Ammon's horn (tissue), 1 donor: ENCODE measurements around the gene CDHR5.

Experiments used
- DNase-seq: peaks from one replicate; pipeline ENCODE4 v3.0.0-alpha.2; 2016; ENCODE audit warnings: low spot score

CDHR5 gene

DNA sequence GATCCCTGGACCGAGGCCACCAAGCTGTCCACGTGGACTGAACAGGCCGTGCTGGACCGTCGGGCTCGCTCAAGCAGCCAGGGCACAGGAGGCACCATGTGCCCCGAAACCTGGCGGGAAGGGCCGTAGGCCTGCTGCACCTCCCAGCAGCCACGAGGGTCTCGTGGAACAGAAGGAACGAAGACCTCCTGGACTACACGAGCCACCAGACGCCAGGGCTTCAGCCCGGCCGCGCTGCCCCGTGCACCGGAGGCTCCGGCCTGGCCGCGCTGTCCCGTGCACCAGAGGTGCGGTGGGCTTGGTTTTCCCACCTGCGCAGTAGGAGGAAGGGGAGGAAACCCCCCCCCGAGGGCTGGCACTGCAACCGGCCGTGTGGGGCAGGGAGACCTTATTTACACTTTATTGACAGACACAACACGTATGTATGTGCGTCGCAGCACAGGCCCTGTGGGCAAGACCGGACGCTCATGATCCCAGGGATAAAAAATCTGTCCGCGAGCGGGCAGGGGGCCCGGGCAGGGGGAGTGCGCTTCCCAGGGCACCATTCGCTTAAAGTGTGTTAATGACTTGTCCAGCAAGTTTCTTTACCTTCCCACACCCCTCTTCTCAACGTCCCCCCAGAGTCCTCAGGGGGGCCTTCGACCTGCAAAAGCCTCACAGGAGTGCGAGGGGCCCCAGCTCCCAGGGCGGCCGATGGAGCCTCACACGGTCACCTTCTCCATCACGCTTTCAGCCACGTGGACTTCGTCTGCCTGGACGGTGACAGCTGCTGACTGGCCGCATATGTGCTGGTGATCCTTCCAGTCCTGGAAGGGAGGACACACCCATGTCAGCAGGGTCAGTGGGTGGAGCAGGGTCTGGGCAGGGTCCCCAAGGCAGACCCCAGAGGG, 19.3 kb upstream of the CDHR5 start:
- DNase-seq = no peak

DNA sequence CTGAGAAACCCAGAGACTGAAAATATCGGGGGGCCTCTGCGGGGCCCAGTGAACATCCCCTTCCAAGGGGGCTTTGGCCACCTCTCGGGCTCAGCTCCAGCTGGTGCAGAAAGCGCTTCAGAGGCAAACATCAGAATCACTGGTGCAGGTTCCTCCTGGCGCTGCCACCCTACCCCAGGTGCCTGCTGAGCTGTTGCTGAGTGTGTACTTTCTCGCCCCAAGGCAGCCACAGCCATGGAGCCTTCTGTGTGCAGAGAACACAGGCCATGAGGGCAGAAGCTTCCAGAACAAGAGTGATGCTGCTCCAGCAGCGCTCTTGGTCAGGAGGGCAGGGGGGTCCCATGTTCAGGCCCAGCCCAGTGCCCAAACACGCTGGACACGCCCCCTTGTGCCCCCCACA, 18.6 kb upstream of the CDHR5 start:
- DNase-seq = no peak

DNA sequence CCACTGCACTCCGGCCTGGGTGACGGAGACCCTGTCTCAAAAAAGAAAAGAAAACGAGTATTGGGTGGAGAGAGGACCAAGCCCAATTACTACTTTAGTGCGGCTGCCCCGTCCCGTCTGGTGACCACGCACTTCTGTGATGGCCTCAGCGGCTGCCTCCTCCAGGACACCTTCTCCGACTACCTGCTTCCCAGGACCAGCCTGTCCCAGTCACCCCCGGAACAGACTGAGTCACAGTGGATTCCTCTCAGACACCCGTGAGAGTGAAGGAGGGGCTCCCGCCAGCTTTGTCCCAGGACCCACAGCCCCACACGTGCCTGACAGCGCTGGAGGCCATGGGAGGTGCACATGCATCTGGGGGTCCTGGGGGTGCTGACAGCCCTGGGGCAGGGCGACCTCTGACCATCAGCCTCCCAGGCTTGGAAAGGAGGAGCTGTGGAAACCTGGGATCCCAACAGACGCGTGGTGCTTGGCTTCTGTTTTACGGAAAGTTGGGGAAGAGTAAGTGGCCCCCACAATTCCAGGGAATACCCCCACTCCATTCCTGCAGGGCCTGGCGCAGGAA, 17.1 kb upstream of the CDHR5 start:
- no peak for DNase-seq

DNA sequence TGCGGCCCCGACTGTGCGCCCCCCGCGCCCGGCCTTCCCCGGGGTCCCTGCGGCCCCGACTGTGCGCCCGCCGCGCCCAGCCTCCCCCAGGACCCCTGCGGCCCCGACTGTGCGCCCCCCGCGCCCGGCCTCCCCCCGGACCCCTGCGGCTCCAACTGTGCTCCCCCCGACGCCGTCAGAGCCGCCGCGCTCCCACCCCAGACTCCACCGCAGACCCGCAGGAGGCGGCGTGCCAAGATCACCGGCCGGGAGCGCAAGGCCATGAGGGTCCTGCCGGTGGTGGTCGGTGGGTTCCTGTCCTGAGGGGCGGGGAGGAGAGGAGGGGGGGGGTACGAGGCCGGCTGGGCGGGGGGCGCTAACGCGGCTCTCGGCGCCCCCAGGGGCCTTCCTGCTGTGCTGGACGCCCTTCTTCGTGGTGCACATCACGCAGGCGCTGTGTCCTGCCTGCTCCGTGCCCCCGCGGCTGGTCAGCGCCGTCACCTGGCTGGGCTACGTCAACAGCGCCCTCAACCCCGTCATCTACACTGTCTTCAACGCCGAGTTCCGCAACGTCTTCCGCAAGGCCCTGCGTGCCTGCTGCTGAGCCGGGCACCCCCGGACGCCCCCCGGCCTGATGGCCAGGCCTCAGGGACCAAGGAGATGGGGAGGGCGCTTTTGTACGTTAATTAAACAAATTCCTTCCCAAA, 15.4 kb upstream of the CDHR5 start:
- DNase-seq = no peak

DNA sequence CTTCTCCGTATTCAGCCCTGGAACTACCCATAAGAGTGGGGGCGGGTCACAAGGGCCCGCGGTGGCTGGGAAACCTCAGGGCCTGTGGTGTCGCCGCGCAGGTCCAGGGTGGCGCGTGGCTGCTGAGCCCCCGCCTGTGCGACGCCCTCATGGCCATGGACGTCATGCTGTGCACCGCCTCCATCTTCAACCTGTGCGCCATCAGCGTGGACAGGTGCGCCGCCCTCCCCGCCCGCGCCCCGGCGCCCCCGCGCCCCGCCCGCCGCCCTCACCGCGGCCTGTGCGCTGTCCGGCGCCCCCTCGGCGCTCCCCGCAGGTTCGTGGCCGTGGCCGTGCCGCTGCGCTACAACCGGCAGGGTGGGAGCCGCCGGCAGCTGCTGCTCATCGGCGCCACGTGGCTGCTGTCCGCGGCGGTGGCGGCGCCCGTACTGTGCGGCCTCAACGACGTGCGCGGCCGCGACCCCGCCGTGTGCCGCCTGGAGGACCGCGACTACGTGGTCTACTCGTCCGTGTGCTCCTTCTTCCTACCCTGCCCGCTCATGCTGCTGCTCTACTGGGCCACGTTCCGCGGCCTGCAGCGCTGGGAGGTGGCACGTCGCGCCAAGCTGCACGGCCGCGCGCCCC, 14.7 kb upstream of the CDHR5 start:
- DNase-seq = no peak

DNA sequence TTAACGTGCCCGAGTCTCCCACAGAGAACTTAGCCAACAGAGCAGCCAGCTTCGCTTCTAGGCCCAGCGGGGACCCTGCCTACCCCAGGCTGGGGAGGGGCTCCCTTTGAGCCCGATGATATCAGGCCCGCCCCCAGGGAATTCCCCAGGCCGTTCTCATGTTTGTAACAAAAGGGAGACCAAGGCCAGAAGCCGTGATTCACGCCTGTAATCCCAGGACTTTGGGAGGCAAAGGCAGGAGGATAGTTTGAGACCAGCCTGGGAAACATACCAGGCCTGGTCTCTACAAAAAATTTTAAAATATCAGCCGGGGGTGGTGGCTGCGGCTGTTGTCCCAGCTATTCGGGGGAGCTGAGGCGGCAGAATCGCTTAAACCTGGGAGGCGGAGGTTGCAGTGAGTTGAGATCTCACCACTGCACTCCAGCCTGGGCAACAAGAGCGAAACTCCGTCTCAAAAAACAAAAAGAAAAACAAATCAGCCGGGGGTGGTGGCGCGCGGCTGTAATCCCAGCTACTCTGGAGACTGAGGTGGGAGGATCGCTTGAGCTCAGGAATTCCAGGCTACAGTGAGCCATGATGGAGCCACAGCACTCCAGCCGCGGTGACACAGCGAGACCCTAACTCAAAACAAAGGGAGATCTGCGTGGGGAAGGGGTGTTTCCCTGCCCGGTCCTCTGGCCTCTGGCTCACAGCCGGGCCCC, 14.0 kb upstream of the CDHR5 start:
- no peak for DNase-seq

DNA sequence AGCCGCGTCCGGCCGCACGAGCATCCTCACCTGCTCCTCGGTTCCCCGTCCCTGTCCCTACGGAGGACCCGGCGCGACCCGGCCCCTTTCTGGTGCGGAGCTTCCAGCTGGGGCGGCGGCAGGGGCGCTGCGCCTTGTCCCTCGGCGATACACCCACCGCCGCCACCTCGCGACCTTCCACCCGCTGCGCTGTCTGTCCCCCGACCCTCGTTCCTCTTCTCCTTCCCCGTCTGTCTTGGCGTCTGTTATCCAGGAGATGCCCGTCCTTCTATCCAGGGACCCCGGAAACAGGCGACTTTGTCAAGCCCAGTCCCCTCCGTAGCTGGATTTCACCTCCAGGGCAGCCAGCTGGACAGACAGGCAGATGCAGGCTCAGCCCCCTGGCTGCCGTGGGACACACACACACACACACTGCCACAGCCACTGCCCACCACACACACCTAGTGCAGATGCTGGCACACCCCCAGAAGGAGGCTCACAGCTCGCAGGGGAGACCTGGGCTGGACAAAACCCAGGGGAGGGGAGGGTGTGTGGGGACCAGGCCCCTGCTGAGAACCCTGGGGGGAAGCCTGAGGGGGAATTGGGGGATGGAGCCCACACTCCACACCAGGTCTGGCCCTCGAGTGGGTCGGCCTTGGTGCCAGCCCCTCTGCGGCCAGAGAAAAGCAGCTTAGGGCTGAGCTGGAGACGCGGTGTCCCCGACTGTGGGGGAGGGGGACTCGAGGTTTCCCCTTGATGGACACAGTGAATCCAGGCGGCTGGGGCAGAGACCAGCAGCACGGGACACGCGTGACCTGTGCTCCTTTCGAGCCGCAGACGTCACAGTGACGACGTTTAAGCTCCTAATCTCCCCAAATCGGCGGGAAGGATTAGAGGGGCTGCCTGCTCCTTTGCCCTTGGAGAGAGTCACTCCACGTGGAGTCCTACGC, 13.1 kb upstream of the CDHR5 start:
- DNase-seq = no peak

DNA sequence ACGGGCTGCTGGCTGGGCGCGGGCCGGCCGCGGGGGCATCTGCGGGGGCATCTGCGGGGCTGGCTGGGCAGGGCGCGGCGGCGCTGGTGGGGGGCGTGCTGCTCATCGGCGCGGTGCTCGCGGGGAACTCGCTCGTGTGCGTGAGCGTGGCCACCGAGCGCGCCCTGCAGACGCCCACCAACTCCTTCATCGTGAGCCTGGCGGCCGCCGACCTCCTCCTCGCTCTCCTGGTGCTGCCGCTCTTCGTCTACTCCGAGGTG, 12.5 kb upstream of the CDHR5 start:
- DNase-seq = no peak

DNA sequence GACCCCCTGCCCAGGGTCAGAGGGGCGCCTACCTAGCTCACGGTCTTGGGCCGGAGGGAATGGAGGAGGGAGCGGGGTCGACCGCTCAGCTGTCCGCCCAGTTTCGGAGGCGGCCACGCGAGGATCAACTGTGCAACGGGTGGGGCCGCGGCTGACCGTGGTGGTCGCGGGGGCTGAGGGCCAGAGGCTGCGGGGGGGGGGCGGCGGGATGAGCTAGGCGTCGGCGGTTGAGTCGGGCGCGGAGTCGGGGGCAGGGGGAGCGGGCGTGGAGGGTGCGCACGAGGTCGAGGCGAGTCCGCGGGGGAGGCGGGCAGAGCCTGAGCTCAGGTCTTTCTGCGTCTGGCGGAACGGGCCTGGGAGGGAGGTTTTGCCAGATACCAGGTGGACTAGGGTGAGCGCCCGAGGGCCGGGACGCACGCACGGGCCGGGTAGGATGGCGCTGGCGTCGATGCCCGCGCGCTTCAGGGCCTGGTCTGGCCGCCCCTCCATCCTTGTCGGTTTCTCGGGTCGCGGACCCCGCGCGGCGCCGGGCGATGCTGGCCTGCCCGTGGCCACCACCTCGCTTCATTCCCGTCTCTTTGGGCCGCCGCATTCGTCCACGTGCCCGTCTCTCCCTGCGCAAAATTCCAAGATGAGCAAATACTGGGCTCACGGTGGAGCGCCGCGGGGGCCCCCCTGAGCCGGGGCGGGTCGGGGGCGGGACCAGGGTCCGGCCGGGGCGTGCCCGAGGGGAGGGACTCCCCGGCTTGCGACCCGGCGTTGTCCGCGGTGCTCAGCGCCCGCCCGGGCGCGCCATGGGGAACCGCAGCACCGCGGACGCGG, 12.0 kb upstream of the CDHR5 start, which contains the start of gene DRD4:
Gene DRD4 (plus strand): TSS at position 759 of the 822 bp plus-strand sequence. CDS start 36 bp downstream, at position 795.
- DNase-seq = no peak

DNA sequence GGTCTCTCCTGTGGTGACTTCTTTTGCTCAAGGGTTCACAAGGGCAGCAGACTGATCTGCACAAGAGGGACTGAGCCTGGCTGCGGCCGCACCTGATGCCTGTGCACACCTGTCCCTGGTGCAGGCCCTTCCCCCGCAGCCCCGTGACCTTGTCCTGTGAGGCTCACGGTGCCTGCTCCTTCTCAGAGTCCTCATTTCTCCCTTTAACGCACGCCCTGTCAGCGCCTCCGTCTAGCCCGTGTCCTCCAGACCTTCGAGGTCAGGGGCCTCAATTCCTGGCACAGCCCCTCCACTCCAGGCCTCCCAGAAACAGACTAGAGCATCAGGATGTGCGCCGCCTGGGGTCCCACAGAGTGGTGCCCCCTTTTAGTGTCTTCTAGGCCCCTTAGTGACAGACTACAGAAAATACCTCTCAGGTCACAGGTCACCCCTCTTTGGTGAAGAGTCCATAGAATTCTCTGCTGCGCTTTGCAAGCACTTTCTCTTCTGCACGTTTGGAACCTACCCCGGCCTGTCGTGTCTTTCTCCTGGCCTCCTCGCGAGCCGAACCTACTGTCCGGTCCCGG, 11.3 kb upstream of the CDHR5 start:
- DNase-seq = no peak

DNA sequence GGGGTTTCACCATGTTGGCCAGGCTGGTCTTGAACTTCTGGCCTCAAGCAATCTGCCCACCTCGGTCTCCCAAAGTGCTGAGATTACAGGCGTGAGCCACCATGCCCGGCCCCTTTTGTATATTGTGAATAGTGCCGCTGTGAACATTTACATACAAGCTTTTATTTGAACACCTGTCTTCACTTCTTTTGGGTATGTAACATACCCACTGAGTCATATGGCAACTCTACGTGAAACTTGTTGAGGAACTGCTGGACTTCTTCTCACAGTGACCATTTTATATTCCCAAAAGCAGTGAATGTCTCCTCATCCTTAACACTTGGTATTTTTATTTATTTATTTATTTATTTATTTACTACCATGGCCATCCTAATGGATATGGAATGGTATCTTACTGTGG, 6.1 kb upstream of the CDHR5 start:
- no peak for DNase-seq

DNA sequence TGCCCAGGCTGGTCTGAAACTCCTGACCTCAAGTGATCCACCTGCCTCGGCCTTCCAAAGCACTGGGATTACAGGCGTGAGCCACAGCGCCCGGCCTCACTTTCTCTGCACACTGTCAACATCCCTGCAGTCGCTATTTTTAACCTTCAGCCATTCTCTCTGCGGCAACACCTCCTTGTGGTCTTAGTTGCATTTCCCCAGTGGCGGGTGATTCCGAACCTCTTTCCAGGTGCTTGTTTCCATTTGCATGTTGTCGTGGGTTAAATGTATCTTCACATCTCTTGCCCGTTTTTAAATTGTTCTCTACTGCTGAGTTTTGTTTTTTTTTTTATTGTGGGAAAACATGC, 4.5 kb upstream of the CDHR5 start:
- no peak for DNase-seq

DNA sequence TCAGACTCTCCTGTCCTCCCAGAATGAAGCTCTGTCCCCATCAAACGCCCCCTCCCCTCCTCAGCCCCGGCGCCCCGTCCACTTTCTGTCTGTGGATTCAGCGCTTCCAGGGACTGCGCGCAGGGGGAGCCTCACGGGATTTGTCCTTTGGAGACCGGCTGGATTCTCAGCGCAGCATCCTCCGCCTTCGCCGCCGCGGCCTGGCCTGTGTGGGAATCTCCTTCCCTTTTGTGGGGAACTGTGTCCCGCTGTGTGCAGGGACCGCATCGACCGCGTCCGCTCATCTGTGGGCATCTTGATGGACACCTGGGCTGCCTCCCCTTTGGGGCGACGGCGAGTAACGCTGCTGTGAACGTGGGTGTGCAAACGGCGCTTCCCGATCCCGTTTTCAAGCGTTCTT, 3.3 kb upstream of the CDHR5 start:
- DNase-seq = no peak

DNA sequence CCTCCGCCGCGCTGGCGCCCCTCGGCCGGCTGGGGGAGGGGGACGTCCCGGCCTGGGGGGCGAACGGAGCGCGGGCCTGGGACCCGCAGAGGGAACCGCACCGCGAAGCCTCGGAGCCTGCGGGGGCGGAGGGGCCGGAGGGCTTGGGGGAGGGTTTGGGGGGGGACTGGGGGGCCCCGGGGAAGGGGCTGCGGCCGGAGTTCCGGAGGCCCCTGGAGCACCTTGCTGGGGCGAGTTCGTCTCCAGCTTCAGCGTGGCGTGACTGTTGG, 2.5 kb upstream of the CDHR5 start:
- DNase-seq = no peak

DNA sequence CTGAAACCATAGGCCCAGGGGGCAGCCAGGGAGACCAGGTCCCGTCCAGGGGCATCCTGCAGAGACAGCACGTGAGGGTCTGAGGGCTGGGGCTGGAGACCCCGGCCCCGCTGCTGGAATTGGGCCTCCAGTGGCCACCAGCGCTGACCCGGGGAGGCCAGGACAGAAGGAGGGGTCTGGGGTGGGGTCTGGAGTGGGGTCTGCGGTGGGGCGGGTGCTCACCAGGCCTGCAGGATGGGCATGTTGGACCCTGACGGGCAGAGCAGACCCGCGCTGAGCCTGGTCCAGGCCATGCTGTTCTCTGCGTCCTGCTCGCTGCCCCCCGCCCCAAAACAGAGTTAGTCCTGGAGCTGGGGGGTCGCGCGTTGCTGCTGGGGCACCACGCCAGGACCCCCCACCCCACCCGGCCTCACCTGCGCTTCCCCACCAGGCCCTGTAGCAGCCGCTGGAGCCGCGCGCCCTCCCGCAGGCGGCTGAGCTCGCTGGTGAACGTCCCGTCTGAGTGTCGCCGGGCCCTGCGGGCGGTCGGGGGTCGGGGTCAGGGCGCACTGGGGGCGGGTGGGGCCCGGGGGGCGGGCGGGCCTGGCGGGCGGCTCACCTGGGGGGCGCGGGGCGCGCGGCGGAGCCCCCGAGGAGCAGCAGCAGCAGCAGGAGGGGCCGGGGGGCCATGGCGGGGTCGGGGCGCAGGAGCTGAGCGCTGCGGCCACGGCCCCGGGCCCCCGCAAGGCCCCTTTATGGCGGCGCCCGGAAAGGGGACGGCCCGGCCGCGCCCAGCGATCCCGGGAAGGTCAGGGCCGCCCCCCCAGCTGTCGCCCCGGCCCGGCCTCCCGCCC, 1.9 kb upstream of the CDHR5 start, which contains the start of gene SCT:
Gene SCT (minus strand): TSS at position 707 of the 833 bp plus-strand sequence. CDS start 38 bp downstream, at position 669.
- DNase-seq = no peak

DNA sequence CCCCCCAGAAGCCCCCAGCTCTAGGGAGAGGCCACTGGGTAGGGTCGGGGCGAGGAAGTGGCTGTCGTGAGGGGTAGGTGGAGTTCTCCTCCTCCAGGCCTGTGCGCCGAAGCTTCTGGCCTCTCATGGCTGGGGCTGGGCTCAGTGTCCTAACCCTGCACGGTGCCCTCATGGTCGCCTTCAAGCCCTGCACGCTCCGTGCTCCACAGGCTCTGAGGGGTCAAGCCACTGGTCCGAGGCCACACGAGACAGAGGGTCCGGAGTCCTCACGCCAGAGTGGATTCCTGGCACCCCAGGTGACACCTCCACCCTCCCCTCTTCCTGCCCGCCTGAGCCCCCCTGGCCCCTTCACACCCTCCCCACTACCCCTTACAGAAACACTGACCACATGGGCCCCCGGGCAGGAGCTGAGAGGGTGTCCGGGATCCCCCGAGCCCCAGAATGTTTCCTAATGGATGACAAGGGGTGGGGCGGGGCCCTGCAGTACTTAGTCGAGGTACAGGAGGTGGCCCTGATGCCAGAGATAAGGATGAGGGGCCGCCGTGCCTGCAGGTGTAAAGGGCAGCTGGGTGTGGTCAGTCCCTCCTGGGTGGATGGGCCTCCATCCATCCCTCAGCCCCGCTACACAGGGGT, 997 bp upstream of the CDHR5 start:
- no peak for DNase-seq

DNA sequence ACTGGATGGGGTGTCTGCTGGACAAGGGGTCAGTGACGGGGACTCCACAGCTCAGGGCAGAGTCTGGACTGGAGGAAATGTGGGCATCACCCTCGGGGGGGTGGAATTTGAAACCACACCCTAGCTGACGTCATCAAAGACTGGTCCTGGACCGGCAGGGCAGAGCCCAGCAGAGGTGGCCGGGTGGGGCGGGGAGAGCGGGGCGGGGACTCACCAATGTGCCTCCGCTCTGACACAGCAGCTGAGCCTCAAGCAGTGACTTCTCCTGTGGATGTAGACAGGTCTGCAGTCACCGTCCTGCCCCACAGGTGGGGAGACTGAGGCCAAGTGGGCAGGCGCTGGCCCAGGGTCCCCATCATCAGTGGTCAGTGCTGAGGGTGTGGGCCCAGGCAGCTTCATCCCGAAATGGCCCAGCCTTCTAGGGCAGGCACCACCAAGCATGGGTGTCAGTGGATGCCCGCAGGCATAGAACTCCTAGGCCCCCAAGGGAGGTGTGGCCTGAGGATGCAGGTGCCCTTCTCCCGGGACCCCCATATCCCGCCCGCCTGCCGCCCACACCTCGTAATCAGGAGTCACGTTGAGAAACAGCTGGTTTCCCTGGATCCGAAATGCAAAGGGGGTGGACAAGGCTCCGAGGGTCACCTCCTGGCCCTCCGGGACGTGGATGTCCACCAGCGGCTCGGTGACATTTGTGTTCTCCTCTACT, 603 bp downstream of the CDHR5 start:
- no peak for DNase-seq

DNA sequence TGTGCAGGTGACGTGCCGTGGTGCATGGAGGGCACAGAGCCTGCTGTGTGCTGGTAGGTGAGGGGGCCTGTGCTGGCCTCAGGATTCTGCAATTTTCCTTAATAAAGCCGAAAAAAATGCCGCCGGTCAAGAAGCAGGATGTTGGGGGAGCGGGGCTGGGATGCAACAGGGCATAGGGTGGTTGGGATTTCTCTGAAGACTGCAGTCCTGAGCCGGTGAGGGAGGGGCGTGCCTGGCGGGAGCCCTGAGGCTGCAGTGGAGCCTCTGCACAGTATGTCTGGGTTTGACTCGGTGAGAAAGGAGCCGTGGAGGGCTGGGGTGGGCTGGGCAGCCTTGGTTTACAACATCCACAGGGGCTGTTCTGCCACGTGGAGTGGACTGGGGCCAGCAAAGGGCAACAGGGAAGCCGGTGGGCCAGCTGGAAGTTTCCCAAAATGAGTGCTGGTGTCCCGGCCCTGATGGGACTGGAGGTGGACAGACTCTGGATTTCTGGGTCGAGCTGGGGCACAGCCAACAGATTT, 1.3 kb downstream of the CDHR5 start:
- DNase-seq = no peak
